Activated T-helper 1 cell treated with Interleukin-2 at 50 U/mL for 16 hours (primary cell): ENCODE measurements around the gene FBXO5.
A peak's percentile ranks its signal among the peaks of the same experiment; 100 is the strongest.
"Not testable (repeated sequence)": the region's sequence is repeated elsewhere in the genome, so short reads cannot be mapped to it uniquely, and the experiment has no call there.

ENCODE experiments used
- DNase-seq: peaks from one replicate; pipeline ENCODE4 v3.0.0-alpha.2; 2020; ENCODE audit warnings: low read depth

Gene FBXO5

DNA sequence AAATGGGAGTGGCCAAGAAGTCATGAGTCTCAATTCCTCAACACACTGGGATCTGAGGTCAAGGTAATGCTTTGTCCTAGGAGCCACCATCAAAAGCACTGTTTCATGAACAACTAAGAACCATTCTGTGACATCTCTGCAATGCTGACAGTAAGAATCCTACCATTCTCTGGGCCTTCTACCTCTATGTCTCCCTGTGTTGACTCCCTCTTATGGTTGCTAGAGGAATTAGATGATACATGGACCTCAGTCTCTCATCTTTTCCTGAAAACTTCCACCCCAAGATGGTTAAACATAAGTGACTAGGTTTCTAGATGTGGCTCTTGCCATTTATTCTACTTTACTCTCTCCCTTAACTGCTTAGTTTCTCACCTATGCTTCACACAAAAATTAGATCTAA lies 10.6 kb upstream of the FBXO5 start:
- no peak for DNase-seq

- DNase-seq = no peak
These were observed 4.1 kb upstream of the FBXO5 start for GRCh38 chr6:152986978-152987377.

- not testable (repeated sequence) for DNase-seq
These were observed 2.5 kb upstream of the FBXO5 start for GRCh38 chr6:152985300-152985699.

DNA sequence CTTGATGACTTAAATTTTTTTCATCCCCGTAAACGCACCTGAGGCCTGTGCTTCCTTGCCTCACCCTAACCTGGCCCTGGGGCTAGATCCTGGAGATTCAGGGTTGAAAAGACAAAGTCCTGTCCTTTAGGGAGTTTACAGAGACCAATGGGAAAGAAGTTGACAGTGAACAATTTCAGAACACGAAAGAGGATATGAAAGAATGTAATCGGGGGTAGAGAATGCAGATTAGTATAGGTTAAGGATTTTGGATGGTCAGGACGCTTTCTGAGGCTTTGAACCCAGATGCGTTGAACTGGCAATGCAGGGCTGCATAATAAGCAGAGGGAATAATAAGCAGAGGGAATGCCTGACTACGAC lies 1.7 kb upstream of the FBXO5 start:
- DNase-seq = no peak

GRCh38 chr6:152983637-152984512 lies 1.0 kb upstream of the FBXO5 start:
- peak; percentile 88 for DNase-seq

DNA sequence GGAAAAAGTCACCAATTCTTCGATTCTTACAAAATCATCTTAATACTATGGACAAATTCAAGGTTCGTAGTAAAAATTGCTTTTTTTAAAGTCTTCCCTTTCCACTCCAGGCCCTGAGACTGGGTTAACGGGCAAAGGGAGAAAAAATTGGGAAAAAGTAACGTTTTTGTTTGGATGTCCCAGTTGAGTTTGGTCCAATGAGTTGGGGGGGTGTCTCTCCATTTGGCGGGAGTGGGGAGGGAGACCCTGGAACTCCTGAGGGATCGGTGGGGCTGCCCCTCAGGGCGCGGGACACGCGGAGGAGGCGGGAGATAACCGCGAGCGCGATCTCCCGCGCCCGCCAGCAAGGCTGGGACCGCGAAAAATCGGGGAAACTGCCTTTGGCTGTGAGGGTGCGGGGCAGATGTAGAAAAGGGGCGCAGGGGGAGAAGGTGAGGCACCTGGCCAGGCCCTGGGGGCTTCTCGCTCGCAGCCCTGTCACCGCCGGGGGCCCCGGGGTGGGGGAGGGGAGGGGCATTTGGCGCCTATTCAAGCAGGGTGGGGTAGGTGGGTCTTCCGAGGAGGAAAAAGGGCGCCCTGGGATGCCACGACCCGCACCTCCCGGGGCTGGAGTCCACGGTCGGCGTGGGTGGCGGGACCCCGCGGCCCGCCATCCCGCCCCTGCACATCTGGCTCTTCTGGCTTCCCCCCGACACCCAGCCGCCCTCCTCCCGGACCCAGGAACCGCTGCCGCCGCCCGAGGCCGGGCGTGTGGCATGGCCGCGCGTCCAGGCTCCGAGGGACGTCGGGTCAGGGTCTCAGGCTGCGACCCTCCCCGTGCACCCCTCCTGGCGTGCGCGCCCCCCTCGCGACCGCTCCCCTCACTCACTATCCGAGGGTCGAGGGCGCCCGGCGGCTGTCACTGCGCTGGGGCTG lies 595 bp downstream of the FBXO5 start:
- peak; percentile 2 for DNase-seq

DNA sequence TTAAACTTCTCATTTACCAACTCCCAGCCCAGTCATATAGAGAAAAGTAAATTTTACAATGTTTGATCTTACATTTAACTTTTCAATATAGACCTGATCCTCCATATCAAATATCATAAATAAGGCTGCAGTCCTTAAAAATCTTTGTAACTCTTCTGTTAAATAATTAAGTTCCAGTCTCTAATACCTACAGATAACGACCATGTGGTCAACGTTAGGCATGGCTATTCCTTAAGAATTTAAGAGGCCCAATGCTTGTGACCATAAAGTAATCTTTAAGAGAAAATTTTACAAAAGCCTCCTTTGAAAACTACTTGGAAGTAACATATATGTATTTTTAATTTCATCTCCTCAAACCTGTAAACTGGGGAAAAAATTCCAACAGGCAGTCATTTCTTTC lies 1.6 kb downstream of the FBXO5 start:
- no peak for DNase-seq

DNA sequence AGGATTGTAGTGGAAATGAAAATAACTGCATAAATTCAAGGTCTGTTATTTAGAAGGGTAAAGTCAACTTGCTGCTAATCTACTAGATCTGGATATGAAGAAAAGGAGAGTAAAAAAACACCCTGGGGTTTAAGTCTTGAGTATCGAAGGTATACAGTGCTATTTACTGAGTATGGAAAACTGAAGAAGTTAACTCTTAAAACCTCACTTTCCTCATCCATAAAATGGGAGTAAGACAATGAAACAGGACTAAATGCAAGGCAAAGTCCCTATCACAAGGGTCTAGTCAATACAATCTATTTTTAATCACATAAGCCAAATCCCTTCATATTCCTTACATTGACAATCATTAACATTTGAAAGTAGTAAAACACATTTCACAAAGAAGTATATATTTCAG lies 2.2 kb downstream of the FBXO5 start:
- DNase-seq = no peak

GRCh38 chr6:152979116-152979515 lies 3.7 kb downstream of the FBXO5 start:
- DNase-seq = no peak

- DNase-seq = no peak
These were observed 4.8 kb downstream of the FBXO5 start for GRCh38 chr6:152978058-152978457.

DNA sequence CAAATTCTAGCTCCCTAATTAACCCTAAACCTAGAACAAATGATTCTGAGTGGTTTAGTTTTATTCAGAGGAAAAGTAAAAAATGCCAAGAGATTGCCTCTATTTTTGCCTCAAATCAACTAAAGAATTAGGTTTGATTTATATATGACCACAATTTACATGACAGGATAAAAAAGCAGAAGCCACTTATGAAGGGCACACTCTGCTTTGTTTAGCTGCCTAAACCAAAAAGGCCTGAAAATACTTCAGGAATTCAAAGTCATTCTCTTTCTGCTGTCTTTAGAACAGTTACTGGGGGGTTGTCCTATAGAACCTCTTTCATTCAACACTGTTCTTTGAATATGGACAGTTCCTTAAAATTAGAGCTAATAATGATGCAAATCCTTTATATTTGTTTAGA lies 5.3 kb downstream of the FBXO5 start:
- no peak for DNase-seq

DNA sequence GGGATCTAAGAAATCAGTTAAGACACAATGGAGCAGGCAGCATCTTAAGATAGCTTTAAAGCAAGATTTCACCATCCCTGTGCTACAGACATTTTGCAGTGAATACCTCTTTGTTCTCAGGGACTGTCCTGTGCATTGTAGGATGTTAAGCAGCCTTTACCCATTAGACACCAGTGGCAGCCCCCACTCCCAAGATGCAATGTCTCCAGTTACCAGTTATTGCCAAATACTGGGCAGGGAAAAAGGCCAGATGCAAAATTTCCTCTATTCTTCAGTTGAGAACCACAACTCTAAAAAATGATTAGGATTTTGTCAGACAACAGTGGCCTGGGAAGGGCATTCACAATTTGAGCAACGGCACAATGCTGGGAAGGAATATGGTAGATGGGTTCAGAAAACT lies 6.1 kb downstream of the FBXO5 start:
- DNase-seq = no peak

DNA sequence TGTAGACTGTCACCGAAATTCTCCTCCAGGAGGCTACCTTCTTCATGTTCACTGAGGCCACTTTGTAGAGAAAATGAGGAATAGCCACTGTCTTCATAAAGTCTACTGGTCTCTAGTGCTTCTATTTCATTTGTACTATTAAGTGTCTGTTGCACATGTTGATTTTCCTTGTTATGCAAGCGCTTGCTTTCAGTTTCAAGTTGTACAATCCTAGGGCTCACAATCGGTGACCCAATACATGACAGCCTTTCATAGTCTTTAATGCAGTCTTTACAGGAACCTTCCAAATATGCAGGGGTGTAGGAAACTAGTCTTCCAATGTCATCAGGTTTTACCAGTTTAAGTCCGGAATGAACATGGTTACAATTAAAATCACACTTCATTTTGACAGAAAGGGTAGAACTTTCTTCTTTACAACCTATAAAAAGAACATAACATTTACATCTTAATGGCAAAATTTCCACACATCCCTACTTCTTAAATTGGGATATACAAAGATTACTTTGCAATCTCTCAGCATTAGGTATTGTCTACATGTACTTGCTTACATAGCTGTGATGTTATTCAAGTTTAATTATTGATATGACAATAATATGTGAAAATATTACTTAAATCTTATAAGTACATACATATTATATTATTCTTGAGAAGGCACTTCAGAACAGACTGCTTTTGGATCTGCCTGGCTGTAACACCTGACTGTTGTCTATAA lies 7.5 kb downstream of the FBXO5 start:
- no peak for DNase-seq

DNA sequence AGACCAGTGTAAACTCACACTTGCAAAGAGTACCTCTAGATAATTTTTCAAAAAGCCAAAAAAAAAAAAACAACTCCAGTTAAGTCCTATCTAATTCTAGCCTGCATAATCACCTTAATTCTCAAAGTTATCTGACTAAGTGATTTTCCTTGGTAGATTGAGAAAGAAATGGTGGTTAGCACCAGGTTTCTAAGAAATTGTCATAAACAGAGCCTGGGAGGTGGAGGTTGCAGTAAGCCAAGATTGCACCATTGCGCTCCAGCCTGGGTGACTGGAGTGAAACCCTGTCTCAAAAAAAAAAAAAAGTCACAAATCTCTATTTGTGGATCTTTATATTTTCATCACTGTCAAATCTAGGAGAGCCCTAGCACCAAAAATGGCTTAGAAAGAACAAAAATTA lies 8.9 kb downstream of the FBXO5 start:
- no peak for DNase-seq

GRCh38 chr6:152969688-152970418 lies 13.0 kb downstream of the FBXO5 start:
- DNase-seq = no peak

DNA sequence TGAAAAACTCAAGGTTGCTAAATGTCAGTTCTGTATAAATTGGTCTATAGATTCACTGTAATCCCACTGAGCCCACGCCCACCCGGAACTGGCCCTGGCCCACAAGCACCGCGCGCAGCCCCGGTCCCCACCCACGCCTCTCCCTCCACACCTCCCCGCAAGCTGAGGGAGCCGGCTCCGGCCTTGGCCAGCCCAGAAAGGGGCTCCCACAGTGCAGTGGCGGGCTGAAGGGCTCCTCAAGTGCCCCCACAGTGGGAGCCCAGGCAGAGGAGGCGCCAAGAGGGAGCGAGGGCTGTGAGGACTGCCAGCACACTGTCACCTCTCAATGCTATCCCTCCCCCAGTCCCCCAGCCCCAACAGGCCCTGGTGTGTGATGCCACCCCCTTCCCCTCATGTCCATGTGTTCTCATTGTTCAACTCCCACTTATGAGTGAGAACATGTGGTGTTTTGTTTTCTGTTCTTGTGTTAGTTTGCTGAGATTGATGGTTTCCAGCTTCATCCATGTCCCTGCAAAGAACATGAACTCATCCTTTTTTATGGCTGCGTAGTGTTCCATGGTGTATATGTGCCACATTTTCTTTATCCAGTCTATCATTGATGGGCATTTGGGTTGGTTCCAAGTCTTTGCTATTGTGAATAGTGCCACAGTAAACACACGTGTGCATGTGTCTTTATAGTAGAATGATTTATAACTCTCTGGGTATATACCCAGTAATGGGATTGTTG lies 16.5 kb downstream of the FBXO5 start:
- DNase-seq = not testable (repeated sequence)

- DNase-seq = no peak
These were observed 23.5 kb downstream of the FBXO5 start for GRCh38 chr6:152959333-152959732.

GRCh38 chr6:152957796-152958195 lies 25.0 kb downstream of the FBXO5 start:
- DNase-seq = no peak

GRCh38 chr6:152954443-152954842 lies 28.4 kb downstream of the FBXO5 start:
- DNase-seq = no peak

- DNase-seq = no peak
These were observed 29.9 kb downstream of the FBXO5 start for GRCh38 chr6:152952866-152953509.

DNA sequence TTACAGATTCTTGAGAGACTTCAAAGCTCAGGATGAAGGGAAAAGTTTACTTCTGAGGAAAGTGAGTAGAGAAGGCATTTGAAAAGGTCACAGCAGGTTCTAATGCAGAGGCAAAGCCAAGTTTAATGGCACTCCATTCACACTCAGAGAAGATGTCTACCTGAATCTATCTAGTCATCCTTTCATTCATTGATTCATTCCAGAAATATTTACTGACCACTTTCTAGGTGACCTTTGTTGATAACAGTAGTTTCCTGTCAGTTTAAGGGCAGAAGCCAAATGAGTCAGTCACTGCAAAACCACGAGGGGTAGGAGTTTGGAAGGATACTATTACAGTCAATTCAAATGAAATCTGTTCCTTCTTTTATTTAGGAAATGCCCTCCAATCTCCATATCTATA lies 30.8 kb downstream of the FBXO5 start:
- no peak for DNase-seq
